VCaP (cell line): ENCODE results near the gene TMEM200B.
"Not testable (repeated sequence)": the region's sequence is repeated elsewhere in the genome, so short reads cannot be mapped to it uniquely, and the experiment has no call there.

Experiments
- H3K27ac ChIP-seq: fragments of 450-650 bp; 2 replicates; pipeline ENCODE4 v1.5.1; 2017
- TF ChIP-seq, protein P1 (sequence below): fragments of 450-650 bp; conservative IDR thresholded peaks from 2 replicates; pipeline ENCODE4 v1.5.1; 2017; ENCODE audit warnings: mild to moderate bottlenecking, moderate library complexity

TMEM200B gene

DNA sequence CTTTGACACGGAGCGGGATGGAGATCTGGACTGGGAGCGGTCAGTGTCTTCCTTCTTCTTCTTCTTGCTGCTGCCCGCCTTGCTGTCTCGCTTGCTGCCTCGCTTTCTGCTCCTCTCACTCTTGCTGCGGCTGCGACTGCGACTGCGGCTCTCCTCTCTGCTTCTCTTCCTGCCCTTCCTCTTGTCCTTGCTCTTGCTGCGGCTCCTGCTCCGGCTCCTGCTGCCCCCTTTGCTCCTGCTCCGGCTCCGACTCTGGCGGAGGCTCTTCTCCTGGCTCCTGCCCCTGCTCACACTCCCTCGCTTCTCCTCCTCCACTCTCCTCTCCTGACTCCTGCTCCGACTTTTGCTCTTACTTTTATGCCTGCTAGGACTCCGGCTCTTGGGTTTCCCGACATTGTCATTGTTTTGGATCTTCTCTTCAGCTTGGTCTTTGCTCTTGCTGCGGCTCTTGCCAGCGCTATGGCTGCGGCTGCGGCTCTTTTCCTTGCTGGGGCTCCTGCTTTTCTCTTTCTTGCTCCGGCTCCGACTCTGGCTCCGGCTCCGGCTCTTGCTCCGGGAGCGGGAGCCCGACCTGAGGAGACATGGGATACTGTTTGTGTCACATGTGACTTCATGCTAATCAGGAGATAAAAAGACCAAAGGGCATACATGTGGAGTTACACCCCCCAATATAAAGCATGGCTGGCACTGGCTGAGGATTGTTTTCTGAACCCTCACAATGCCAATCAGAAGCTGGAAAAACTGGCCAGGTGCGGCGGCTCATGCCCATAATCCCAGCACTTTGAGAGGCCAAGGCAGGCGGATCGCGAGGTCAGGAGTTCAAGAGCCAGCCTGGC is 25.2 kb upstream of the TMEM200B start:
- TF ChIP-seq, protein P1, sequence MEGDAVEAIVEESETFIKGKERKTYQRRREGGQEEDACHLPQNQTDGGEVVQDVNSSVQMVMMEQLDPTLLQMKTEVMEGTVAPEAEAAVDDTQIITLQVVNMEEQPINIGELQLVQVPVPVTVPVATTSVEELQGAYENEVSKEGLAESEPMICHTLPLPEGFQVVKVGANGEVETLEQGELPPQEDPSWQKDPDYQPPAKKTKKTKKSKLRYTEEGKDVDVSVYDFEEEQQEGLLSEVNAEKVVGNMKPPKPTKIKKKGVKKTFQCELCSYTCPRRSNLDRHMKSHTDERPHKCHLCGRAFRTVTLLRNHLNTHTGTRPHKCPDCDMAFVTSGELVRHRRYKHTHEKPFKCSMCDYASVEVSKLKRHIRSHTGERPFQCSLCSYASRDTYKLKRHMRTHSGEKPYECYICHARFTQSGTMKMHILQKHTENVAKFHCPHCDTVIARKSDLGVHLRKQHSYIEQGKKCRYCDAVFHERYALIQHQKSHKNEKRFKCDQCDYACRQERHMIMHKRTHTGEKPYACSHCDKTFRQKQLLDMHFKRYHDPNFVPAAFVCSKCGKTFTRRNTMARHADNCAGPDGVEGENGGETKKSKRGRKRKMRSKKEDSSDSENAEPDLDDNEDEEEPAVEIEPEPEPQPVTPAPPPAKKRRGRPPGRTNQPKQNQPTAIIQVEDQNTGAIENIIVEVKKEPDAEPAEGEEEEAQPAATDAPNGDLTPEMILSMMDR, result no peak
- H3K27ac ChIP-seq, result no peak overlapping the region

DNA sequence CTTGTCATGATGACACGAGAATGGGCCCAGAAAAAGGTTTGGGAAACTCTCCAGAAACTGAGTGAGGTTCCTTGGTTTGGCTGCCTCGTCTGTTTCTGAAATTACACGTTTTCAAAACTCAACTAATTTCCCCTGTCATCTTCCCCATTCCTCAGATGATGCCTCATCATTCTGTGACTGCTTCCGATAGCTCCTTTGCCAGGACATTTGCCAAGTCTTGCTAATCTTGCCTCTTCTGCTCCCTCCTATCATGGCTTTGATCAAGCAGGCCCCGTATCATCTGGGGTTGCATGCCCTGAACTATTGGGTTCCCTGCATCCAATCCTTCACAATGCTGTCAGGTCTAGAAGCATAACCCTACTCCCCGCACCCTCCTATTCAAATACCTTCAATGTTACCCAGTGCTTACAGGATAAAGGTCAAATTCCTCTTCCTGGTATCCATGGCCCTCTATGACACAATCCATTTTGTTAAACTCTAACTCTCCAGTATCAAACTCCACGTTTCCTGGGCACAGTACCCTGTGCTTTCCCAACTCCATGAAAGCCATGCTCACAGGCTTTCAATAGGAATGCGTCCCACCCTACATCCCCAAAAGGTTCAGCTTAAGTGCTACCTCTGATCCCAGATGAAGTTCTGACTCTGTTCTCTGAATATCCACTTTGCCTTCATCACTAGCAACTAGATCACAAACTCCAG is 22.2 kb upstream of the TMEM200B start:
- TF ChIP-seq, protein P1, result no peak
- H3K27ac ChIP-seq, result no peak overlapping the region

DNA sequence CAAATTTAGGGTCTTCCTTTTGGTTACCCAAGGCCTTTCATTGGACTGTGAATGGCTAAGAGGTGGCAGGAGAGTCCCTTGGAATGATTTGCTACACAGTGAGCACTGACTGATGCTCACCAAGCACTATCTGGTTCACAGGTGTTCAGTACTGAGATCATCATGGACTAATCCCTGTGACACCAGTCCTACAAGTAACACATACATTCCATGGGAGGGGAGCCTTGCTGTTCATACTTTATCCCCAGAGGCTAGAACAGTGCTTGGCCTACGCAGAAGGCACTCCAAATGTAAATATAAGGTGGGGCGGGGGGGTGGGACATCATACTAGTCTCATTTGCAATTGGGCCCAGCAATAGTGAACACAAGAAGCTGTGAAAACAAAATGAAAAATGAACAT is 20.5 kb upstream of the TMEM200B start:
- no peak overlapping the region for H3K27ac ChIP-seq
- TF ChIP-seq, protein P1, result no peak

DNA sequence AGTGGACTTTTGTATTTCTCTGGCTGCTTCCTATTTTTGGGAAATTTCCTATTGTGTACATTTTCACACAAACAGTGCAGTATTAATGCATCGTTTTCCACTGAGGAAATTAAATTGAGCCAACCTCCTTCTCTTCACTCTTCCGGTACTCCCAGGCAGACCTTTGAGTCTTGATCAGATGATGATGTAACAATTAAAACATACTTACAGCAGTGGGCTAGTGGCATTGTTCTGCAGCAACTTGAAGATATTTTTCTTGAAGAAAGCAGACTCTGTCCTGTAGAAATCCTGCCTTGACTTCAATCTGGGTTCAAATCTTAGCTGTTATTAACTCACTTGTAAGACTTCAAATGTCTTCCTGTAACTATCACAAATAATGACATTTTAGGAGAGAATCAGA is 19.0 kb upstream of the TMEM200B start:
- no peak overlapping the region for H3K27ac ChIP-seq

DNA sequence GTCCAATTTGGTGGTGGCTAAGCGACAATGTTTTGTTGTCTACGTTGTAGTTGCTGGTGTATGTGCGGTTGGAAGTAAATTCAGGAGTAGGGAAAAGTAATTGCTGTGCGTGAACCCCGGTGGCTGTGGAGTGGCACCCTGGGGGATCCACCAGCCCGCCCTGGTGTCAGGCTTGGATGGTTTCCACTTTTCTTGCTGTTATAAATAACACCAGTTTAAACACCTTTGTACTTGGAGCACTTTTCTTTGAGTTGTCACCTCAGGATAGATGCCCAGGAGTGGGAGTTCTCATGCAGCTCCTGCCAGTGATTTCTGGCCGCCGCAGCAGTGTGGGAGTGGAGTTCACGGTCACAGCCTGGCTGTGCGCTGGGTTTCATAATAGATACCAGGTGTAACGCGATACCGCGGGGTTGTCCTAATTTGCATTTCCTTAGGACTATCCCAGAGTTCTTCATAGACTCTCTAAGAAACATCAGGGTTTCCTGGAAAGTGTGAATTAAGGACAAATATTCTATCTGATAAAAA is 12.8 kb upstream of the TMEM200B start:
- TF ChIP-seq, protein P1, result no peak
- H3K27ac ChIP-seq, result no peak overlapping the region

More for the DNA sequence above, 19.0 kb upstream of the TMEM200B start:
- TF ChIP-seq, protein P1, result no peak

DNA sequence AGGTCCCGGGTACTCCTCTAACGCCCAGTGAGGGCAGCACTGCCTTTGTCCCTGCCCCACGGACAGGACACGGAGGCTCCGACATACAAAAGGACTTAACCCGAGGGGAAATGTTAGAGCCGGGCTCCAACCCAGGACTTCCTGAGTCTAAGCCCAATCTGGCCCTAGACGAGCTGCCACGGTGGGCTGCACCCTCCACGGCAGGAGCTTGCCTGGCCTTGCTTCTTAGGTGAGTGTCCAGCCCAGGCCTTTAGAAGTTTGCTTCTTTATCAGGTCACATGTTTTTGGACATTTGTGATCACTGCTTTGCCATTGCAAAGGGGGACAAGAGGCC is 11.0 kb upstream of the TMEM200B start:
- no peak overlapping the region for H3K27ac ChIP-seq
- TF ChIP-seq, protein P1, result no peak

DNA sequence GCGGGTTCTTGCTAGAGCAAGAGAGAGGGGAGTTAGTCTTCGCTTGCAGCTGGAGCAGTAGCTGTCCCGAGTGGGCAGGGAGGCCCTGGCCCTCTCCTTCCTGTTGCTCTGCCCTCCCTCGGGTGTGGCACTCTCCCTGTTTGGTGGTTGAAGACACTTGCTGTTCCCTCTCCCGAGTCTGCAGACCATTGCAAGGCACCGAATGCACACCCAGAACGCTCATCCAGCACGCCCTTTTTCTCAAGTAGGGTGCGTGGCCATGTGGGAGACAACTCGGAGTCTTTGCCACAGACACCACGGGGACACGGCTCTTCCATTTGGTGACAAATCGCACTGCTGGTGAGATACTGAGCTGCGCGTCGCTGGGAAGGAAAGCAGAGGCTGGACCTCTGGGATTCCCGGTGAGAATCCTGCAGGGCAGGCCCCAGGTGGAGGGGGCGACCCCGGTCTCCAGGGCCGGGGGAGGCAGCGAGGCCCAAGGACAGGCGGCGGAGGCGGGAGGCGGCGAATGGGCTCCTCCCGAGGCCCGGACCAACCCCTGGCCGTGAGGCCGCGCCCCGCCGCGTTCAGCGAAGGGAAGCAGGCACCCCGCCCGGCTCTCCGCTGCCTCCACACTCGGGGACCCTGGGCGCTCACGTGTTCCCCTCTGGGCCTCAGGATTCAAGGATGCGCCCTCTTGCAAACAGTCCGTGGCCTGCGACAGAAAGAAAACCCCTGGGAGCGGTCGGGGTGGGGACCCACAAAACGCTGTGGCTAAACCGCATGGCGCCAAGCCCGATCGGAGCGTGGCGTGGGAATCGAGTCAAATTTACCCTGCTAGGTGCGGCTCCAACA is 10.4 kb upstream of the TMEM200B start:
- peak overlapping the region; percentile 47 for H3K27ac ChIP-seq
- TF ChIP-seq, protein P1, result no peak

DNA sequence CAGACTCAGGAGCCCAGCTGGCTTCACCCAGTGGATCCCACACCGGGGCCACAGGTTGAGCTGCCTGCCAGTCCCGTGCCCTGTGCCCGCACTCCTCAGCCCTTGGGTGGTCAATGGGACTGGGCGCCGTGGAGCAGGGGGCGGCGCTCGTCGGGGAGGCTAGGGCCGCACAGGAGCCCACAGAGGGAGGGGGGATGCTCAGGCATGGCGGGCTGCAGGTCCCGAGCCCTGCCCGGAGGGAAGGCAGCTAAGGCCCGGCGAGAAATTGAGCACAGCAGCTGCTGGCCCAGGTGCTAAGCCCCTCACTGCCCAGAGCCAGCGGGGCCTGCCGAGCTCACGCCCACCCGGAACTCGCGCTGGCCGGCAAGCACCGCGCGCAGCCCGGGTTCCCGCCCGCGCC is 7.4 kb upstream of the TMEM200B start:
- H3K27ac ChIP-seq, result not testable (repeated sequence)
